AG04449 (cell line): ENCODE data around the gene TNF.
A peak's percentile ranks its signal among the peaks of the same experiment; 100 is the strongest.

Source experiments
- CTCF ChIA-PET: fragments of 350-600 bp; formaldehyde crosslinking; extraction: SDS; loops from one replicate; lab custom pipeline; 2021; ENCODE audit warnings: antibody characterized with exemption; lab: Yijun Ruan, JAX
- POLR2A ChIA-PET: fragments of 400-600, 350-600 bp; formaldehyde crosslinking; extraction: SDS; loops from one replicate; lab custom pipeline; 2020; ENCODE audit warnings: antibody characterized with exemption, inconsistent platforms; lab: Yijun Ruan, JAX
- DNase-seq: peaks from one replicate; pipeline ENCODE4 v3.0.0-alpha.2; 2010; ENCODE audit warnings: low read depth, low spot score
- H3K4me3 ChIP-seq: 2 replicates; pipeline ENCODE4 v1.5.1; 2011; ENCODE audit warnings: low read depth, mild to moderate bottlenecking, control low read depth, low read length
- TF ChIP-seq, protein P1 (sequence below): IDR thresholded peaks from one replicate; pipeline ENCODE4 v1.5.1; 2011; ENCODE audit warnings: mild to moderate bottlenecking, moderate library complexity, low read length, control low read depth, inconsistent platforms; ENCODE audit not compliant: insufficient read depth; ENCODE audit errors: missing control alignments

TNF gene

DNA sequence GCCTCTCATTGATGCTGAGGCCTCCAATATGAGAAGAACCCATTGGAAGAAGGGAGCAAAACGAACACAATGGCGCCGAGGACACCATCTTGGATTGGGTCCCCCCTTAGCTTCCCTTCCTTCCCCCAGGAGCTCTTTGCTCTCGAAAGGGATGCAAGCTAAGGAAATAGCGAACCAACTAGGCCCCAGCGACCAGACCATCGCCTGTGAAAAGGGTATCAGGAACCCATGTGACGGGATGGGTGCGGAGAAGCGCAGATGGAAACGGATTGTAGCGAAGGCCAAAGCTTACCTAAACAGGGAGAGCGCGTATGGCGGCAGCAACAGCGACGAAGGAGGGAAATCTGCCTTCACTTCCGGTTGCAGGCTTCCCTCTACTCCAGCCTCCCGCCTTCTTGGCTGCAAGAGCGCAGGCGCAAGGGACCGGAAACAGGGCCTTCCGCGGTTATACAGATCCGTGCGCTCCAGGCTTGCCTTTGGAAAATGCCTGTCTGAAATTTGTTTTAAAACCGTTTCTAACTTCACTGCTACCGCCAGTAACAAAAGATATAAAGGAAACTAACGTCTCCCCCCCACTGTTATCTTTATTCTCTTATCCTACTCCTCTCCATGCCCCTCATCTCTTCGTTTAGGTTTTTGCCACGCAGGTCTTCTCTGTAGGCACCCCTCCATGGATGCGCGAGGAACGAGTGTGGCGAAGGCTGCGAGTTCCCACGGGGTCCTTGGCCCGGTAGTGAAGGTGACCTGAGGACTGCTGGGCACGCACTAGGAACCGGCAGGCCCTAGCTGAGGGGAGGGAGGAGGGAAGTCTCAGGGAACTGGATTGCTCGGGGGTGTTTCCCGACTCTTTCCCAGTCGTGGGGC, 33.5 kb upstream of the TNF start, which contains the start of gene DDX39B:
DDX39B (minus strand) TSS at position 346 of the 864 bp plus-strand sequence. CDS start 1,471 bp downstream, outside the sequence.
- ChIA-PET CTCF (interaction anchor here (0.8 to 38.4 kb wide), 9 partner anchors 11 to 141 kb away, joined by 3 to 1569 read pairs (median 4); partner anchors contain the start of genes LST1, LTB, NCR3 and TNF), POLR2A (interaction anchor here (0.7 to 2.3 kb wide), 12 partner anchors 10 to 286 kb away, joined by 3 to 13 read pairs (median 4); partner anchors contain the start of genes C6orf47, HSPA1A, HSPA1B and HSPA1L)
- H3K4me3 ChIP-seq: peak within 1 kb of the TSS; percentile 97
- TF ChIP-seq, protein P1, sequence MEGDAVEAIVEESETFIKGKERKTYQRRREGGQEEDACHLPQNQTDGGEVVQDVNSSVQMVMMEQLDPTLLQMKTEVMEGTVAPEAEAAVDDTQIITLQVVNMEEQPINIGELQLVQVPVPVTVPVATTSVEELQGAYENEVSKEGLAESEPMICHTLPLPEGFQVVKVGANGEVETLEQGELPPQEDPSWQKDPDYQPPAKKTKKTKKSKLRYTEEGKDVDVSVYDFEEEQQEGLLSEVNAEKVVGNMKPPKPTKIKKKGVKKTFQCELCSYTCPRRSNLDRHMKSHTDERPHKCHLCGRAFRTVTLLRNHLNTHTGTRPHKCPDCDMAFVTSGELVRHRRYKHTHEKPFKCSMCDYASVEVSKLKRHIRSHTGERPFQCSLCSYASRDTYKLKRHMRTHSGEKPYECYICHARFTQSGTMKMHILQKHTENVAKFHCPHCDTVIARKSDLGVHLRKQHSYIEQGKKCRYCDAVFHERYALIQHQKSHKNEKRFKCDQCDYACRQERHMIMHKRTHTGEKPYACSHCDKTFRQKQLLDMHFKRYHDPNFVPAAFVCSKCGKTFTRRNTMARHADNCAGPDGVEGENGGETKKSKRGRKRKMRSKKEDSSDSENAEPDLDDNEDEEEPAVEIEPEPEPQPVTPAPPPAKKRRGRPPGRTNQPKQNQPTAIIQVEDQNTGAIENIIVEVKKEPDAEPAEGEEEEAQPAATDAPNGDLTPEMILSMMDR: no peak
- DNase-seq: peak; percentile 85

DNA sequence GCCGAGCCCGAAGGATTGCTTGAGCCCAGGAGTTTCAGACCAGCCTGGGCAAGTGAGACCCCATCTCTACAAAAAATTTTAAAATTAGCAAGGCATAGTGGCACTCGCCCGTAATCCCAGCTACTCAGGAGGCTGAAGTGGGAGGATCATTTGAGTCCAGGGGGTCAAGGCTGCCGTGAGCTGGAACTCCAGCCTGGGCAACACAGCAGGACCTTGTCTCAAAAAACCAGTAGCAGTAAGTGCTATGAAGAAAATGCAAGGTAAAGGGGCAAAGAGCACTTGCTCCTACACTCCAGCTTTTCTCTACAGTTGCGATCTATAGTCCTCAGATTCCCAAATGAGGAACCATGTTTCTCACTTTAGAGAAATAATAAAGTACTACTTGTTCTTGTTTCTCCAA, 31.7 kb upstream of the TNF start:
- ChIA-PET CTCF (interaction anchor here (0.7 to 38.4 kb wide), 3 partner anchors 44 to 60 kb away, joined by 3 to 1569 read pairs (median 3); partner anchors contain the start of genes LST1, LTB, NCR3 and TNF), POLR2A (no interaction called here)
- no peak overlapping the region for H3K4me3 ChIP-seq
- TF ChIP-seq, protein P1: no peak
- no peak for DNase-seq

DNA sequence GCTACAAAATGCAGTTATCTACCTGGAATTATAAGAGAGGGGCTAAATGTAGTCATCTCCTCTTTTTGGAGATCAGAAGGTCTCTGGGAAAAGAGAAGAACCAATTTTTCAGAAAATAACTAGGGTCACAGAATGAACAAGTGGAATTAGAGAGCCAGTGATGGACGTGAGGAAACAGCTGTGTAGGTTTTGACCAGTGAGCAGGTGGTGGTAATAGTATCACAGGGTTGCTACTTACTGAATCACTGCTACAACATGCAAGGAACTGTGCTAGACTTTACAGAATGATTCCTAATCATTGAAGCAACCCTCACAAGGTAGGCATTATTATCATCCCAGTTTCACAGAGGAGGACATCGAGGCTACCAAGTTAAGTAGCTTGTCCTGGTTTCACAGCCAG, 30.7 kb upstream of the TNF start:
- H3K4me3 ChIP-seq: no peak overlapping the region
- POLR2A ChIA-PET: no interaction called here
- DNase-seq: no peak
- TF ChIP-seq, protein P1: no peak
- CTCF ChIA-PET: interaction anchor here (0.7 to 38.4 kb wide), 4 partner anchors 13 to 66 kb away, joined by 3 to 1569 read pairs (median 10); partner anchors contain the start of genes LST1, LTB, NCR3 and TNF

DNA sequence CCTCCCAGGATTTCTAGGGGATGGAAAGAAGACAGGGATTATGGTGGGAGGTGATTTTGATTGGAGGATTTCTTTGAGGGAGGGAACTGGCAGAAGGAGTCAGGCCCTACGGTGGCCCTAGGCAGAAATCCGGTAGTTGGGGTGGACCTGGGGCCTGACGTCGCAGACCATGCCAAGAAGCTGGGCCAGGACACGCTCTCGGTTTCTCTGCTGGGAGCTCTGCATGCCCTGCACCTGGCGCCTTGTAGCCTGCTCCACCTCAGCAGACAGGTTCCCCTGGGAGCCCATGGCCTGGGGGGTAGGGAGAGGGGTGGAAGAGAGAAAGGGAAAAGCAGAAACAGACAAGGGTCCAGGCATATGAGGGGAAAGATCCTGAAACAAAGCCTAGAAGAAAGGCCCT, 30.1 kb upstream of the TNF start:
- no peak overlapping the region for H3K4me3 ChIP-seq
- ChIA-PET POLR2A (no interaction called here), CTCF (interaction anchor here (0.7 to 38.4 kb wide), 7 partner anchors 12 to 80 kb away, joined by 3 to 1569 read pairs (median 9); partner anchors contain the start of genes LST1, LTB, NCR3 and TNF)

DNA sequence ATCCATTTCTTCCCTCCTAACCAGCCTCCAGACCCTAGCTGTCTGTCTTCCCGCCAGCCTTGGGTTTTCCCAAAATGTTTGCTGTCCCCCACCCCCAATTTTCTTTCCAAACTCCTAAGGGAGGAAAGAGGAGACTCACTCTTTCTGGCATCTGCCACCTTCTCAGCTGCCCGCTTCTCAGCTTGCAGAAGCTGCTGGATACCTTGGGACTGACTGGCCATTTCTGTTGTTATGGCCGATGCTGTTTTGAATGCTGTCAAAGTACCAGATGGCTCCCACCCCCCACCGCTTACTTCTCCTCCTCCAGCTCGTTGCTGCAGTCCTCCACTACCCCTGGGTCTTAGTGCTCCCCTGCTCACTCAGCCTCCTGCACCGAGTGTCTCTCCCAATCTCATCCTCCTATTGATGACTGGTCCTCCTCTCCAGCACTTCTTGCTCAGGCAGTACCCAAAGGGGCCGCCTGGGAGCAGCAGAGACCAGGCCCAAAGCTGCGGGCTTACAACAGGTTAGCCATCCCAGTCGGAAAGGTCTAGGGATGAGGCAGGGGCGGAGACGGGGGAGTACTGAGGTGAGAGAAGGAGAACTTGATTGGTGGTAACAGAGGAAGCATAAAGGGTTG, 28.9 kb upstream of the TNF start, which contains the start of gene ATP6V1G2:
ATP6V1G2 (minus strand) TSS at position 270 of the 619 bp plus-strand sequence; CDS start at position 221, 49 bp downstream.
- POLR2A ChIA-PET: interaction anchor here (0.5 to 1.2 kb wide), 4 partner anchors 19 to 283 kb away, joined by 3 to 4 read pairs (median 3); partner anchors contain the start of gene MICB
- TF ChIP-seq, protein P1: peak; percentile 99
- CTCF ChIA-PET: interaction anchor here (0.5 to 38.4 kb wide), 24 partner anchors 9 to 406 kb away, joined by 3 to 1569 read pairs (median 4); partner anchors contain the start of genes GPANK1, LST1, LTB and MICB
- H3K4me3 ChIP-seq: peak within 1 kb of the TSS; percentile 64
- peak; percentile 61 for DNase-seq

More for the DNA sequence above, 30.1 kb upstream of the TNF start:
- TF ChIP-seq, protein P1: no peak
- no peak for DNase-seq
